ENCODE results near the gene CHEK2.

- TF ChIP-seq, protein P1, sequence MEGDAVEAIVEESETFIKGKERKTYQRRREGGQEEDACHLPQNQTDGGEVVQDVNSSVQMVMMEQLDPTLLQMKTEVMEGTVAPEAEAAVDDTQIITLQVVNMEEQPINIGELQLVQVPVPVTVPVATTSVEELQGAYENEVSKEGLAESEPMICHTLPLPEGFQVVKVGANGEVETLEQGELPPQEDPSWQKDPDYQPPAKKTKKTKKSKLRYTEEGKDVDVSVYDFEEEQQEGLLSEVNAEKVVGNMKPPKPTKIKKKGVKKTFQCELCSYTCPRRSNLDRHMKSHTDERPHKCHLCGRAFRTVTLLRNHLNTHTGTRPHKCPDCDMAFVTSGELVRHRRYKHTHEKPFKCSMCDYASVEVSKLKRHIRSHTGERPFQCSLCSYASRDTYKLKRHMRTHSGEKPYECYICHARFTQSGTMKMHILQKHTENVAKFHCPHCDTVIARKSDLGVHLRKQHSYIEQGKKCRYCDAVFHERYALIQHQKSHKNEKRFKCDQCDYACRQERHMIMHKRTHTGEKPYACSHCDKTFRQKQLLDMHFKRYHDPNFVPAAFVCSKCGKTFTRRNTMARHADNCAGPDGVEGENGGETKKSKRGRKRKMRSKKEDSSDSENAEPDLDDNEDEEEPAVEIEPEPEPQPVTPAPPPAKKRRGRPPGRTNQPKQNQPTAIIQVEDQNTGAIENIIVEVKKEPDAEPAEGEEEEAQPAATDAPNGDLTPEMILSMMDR (IDR thresholded peaks at IDR 0.05), result no peak
- TF ChIP-seq POLR2A (IDR thresholded peaks at IDR 0.05) (no peak), EP300 (IDR thresholded peaks at IDR 0.05) (no peak)
Observed at GRCh38 chr22:28710107-28710506, 31.5 kb downstream of the CHEK2 start.
